KOPT-K1 (cell line): ENCODE results near the gene APBB1.

ENCODE experiments used
- H3K27ac ChIP-seq: fragments of 200-600 bp; sonication (generic); 2 replicates; pipeline ENCODE4 v1.5.1; 2016; ENCODE audit warnings: antibody characterized with exemption, mild to moderate bottlenecking, low read depth, low read length; ENCODE audit not compliant: poor library complexity, severe bottlenecking
- H3K36me3 ChIP-seq: fragments of 200-600 bp; sonication (generic); 2 replicates; pipeline ENCODE4 v1.5.1; 2017; ENCODE audit warnings: antibody characterized with exemption, mild to moderate bottlenecking, low read length, moderate library complexity; ENCODE audit not compliant: insufficient read depth
- H3K9me3 ChIP-seq: fragments of 200-600 bp; sonication (generic); 2 replicates; pipeline ENCODE4 v1.5.1; 2017; ENCODE audit warnings: antibody characterized with exemption, low read length, mild to moderate bottlenecking; ENCODE audit not compliant: insufficient read depth, poor library complexity, severe bottlenecking

The APBB1 gene

DNA sequence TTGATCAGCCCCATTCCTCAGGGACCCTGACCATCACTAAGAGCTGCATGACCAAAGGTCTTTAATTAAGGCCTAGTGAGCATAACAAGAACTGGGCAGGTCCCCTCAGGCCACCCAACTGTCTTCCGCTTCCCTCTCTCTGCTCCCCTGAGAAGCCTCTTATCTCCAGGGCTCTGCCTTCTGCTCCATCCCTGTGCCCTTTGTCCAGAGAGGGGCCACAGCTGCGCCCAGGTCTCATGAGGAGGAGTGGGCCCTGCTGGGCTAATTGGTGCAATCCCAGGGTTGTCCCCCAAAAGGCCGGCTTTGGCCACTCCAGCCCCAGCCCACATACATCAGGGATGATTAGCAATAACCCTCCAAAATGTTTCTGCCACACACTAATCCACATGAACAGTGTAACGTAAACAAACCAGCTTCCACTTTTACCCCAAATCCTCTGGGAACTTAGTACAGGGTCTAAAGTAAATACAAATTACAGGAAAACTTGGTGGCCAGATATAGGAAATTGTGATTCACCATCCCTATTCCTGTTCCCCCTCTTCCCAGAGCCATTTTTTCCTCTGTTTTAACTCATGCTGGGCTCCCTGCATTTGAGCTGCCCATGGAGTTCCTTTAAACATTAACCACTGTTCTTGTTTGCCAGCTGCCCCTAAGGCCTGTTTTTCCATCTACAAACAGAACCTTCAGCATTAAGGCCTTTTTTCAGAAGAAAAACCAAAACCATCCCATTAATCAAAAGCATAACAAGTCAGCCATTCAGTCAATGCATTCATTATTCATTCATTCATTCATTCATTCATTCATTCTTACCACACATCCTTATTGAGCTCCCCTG, 64.0 kb downstream of the APBB1 start:
- H3K27ac ChIP-seq, result no peak overlapping the region
- no peaks in the 10 kb centered on the region for H3K9me3 ChIP-seq
- H3K36me3 ChIP-seq, result no peaks in the 10 kb centered on the region

DNA sequence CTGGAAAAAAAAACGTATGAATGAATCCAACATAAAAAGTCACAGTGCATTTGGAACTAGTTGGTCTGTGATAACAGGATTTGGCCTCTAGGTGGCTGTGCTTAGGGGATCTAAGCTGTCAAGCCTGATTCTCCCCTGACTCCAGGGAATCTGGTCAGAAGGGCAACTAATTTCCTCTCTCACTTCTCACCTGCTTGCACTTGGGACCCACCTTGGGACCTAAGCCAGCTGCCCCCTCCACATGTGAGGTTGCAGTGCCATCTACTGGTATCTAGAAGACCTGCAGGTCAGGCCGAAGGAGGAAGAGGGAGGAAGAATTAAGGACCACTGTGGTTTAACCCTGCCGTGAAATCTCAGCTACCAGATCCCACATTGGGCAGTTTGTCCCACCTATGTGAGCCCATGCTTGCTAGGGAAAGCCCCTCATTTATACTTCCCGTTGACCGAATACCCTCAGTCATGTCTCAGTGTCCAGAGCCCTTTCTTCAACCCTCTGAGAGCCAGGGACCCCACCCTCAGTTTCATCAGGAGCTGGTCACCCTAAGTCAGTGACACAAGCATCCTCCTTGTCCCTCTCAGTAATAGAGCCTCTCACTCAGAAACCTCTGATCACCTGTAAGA, 65.4 kb downstream of the APBB1 start:
- no peaks in the 10 kb centered on the region for H3K36me3 ChIP-seq
- no peaks in the 10 kb centered on the region for H3K9me3 ChIP-seq
- no peak overlapping the region for H3K27ac ChIP-seq

DNA sequence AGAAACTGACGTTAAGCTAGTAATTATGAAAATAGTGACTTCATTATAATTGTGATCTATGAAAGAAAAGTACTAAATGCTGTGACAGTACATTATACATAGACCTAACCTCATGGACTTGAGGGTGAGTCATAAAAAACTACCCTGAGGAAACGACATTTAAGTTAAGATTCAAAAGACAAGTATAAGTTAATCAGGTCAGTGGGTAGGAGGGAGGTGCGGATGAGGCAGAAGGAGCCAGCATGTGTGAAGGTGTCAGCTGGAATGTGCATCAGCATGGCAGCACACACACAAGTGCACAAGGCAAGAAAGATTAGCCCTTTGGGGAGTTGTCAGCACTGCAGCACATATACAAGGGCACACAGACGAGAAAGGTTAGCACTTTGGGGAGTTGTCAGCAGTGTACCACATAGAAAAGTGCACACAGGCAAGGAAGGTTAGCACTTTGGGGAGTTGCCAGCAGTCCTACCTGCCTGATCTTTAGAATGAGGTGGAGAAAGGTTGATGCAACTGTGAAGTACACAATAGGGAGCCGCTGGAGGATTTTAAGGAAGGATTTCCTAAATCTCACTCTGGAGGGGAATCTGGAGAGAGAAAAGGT, 67.0 kb downstream of the APBB1 start:
- no peaks in the 10 kb centered on the region for H3K36me3 ChIP-seq
- H3K9me3 ChIP-seq, result no peaks in the 10 kb centered on the region
- no peak overlapping the region for H3K27ac ChIP-seq

DNA sequence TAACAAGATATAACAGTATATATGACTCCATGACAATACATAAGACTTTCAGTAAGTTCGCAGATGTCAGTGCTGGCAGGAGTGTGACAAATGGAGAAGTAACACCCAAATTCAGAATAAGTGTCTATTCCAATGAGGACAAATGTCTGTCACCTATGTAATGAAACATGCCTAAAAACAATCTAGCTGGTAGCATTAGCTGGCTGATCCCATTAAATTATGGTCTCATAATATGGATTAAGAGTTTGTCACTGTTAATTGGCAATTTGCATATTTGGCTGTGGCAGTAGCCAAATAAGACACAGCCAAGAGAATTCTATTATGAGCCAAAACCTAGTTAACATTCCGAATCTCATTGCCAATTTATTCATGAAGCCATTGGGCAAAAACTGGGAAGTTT, 68.4 kb downstream of the APBB1 start:
- Histone ChIP-seq H3K36me3 (no peaks in the 10 kb centered on the region), H3K9me3 (no peaks in the 10 kb centered on the region), H3K27ac (no peak overlapping the region)

DNA sequence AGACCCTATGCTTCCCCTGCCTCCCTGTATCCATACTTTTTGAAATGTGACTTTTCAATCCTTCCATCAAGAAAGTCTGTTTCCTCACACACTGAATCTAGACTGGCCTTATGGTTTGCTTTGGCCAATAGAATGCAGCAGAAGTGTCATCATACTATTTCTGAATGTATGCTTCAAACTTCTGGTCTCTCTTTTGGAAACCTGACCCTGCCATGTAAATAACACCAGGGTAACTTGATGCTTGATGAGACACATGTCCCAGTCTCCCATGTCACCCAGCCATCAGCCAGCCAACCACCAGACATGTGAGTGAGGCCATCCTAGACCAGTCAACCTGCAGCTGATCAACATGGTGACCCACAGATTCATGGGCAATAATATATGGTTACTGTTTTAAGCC, 68.9 kb downstream of the APBB1 start:
- H3K36me3 ChIP-seq, result no peaks in the 10 kb centered on the region
- no peak overlapping the region for H3K27ac ChIP-seq
- H3K9me3 ChIP-seq, result no peaks in the 10 kb centered on the region

DNA sequence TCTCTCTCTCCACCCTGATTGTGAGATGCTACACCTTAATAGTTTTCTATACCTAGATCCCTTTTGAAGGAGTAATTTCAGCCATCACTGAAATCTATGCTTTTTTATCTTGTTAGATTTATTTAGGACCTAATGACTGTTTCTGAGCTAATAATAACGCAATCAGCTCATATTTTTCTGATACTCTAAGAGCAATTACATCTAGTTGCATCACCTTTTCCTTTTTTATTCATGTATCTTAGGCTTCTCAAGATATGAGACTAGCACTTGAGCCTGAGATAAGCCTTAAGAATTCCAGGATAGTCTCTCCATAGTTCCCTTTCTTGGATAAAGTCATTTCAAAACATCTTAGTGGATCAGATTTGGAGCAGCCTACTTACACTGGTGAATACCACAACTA, 73.5 kb downstream of the APBB1 start:
- H3K9me3 ChIP-seq, result no peaks in the 10 kb centered on the region
- H3K36me3 ChIP-seq, result no peaks in the 10 kb centered on the region
- no peak overlapping the region for H3K27ac ChIP-seq
